ENCODE measurements around the gene RAET1L. TPM values are rescaled to one million over a fixed set of nuclear protein-coding genes. Genes with fewer than 3 reads are reported as not detected.
"Not testable (repeated sequence)": the region's sequence is repeated elsewhere in the genome, so short reads cannot be mapped to it uniquely, and the experiment has no call there.

RAET1L gene
- total RNA-seq, 1 donor, result not detected

- H3K4me3 ChIP-seq (ENCODE audit: low read depth, low read length), result no peak overlapping the region
- DNase-seq (ENCODE audit: low read depth), result no peak
- TF ChIP-seq CTCF (IDR thresholded peaks at IDR 0.05; ENCODE audit: insufficient read depth, low read length), result no peak
These were observed 25.7 kb downstream of the RAET1L start for GRCh38 chr6:149999636-150000035.

- DNase-seq (ENCODE audit: low read depth), result no peak
- no peak for TF ChIP-seq CTCF (IDR thresholded peaks at IDR 0.05; ENCODE audit: insufficient read depth, low read length)
- H3K4me3 ChIP-seq (ENCODE audit: low read depth, low read length), result no peak overlapping the region
These were observed 29.4 kb downstream of the RAET1L start for GRCh38 chr6:149995971-149996370.

GRCh38 chr6:149995235-149995750 lies 30.0 kb downstream of the RAET1L start:
- no peak for TF ChIP-seq CTCF (IDR thresholded peaks at IDR 0.05; ENCODE audit: insufficient read depth, low read length)
- no peak overlapping the region for H3K4me3 ChIP-seq (ENCODE audit: low read depth, low read length)
- DNase-seq (ENCODE audit: low read depth), result no peak

- TF ChIP-seq CTCF (IDR thresholded peaks at IDR 0.05; ENCODE audit: insufficient read depth, low read length), result no peak
- no peak for DNase-seq (ENCODE audit: low read depth)
- no peak overlapping the region for H3K4me3 ChIP-seq (ENCODE audit: low read depth, low read length)
These were observed 33.5 kb downstream of the RAET1L start for GRCh38 chr6:149991838-149992237.

GRCh38 chr6:149991472-149991795 lies 33.9 kb downstream of the RAET1L start:
- not testable (repeated sequence) for H3K4me3 ChIP-seq (ENCODE audit: low read depth, low read length); DNase-seq (ENCODE audit: low read depth)

GRCh38 chr6:149990661-149991471 lies 34.5 kb downstream of the RAET1L start:
- no peak for DNase-seq (ENCODE audit: low read depth)
- TF ChIP-seq CTCF (IDR thresholded peaks at IDR 0.05; ENCODE audit: insufficient read depth, low read length), result no peak
- no peak overlapping the region for H3K4me3 ChIP-seq (ENCODE audit: low read depth, low read length)

- no peak for DNase-seq (ENCODE audit: low read depth)
- no peak overlapping the region for H3K4me3 ChIP-seq (ENCODE audit: low read depth, low read length)
- TF ChIP-seq CTCF (IDR thresholded peaks at IDR 0.05; ENCODE audit: insufficient read depth, low read length), result no peak
These were observed 35.1 kb downstream of the RAET1L start for GRCh38 chr6:149990212-149990660.

All from fibroblast of the aortic adventitia (primary cell).